IMR-90 (cell line): ENCODE results near the gene OR2J1. TPM values are rescaled to one million over a fixed set of nuclear protein-coding genes. Genes with fewer than 3 reads are reported as not detected.

Experiments
- ATAC-seq: fragments of 200-7000 bp; cut with Tn5 transposase; 2 replicates; pipeline ENCODE4 v1.9.1; 2020; ENCODE audit warnings: low read depth, mild to moderate bottlenecking, moderate library complexity
- BruUV-seq: library from RNA; stranded (reverse); fragments of 400-500 nt; replicated peaks from 2 replicates; lab custom pipeline; 2021; lab: Mats Ljungman, UMichigan
- CTCF ChIA-PET: fragments of 300-600 bp; formaldehyde crosslinking; extraction: SDS; loops from one replicate; lab custom pipeline; 2021; ENCODE audit warnings: antibody characterized with exemption; lab: Yijun Ruan, JAX
- POLR2A ChIA-PET: fragments of 300-600 bp; sonication (Branson Sonifier 250); formaldehyde crosslinking; loops from one replicate; lab custom pipeline; 2022; ENCODE audit warnings: antibody characterized with exemption; ENCODE audit not compliant: unreplicated experiment; lab: Charles Lee
- DNase-seq: peaks from one replicate; pipeline ENCODE4 v3.0.0; 2013
- H2AFZ ChIP-seq: replicated peaks from 2 replicates; pipeline ENCODE3; 2013; ENCODE audit warnings: low read length, mild to moderate bottlenecking; ENCODE audit not compliant: poor library complexity
- H2AK5ac ChIP-seq: 2 replicates; pipeline ENCODE4 v1.6.1; 2013; ENCODE audit warnings: low read depth, low read length, inconsistent platforms
- H2AK9ac ChIP-seq: replicated peaks from 2 replicates; pipeline ENCODE3; 2013; ENCODE audit warnings: mild to moderate bottlenecking, low read depth, low read length, moderate library complexity; ENCODE audit not compliant: poor library complexity
- H2BK120ac ChIP-seq: 2 replicates; pipeline ENCODE4 v1.6.1; 2013; ENCODE audit warnings: low read depth, low read length, inconsistent platforms
- H2BK15ac ChIP-seq: 3 replicates; pipeline ENCODE4 v1.6.1; 2013; ENCODE audit warnings: low read depth, low read length, inconsistent platforms
- H2BK20ac ChIP-seq: 2 replicates; pipeline ENCODE4 v1.6.1; 2013; ENCODE audit warnings: low read depth, mild to moderate bottlenecking, inconsistent platforms, low read length, moderate library complexity
- H2BK5ac ChIP-seq: 2 replicates; pipeline ENCODE4 v1.6.1; 2013; ENCODE audit warnings: mild to moderate bottlenecking, low read depth, low read length, inconsistent platforms; ENCODE audit not compliant: poor library complexity, severe bottlenecking
- H3K14ac ChIP-seq: replicated peaks from 2 replicates; pipeline ENCODE4 v1.6.1; 2013; ENCODE audit warnings: low read depth, low read length, inconsistent platforms
- H3K18ac ChIP-seq: 2 replicates; pipeline ENCODE4 v1.6.1; 2013; ENCODE audit warnings: low read depth, low read length, control low read depth
- H3K23ac ChIP-seq: 2 replicates; pipeline ENCODE4 v1.6.1; 2013; ENCODE audit warnings: low read depth, low read length, inconsistent platforms
- H3K27ac ChIP-seq: 2 replicates; pipeline ENCODE4 v1.5.1; 2013; ENCODE audit warnings: mild to moderate bottlenecking, control low read depth, low read length; ENCODE audit not compliant: insufficient read depth
- H3K27me3 ChIP-seq: 2 replicates; pipeline ENCODE4 v1.6.1; 2013; ENCODE audit warnings: low read length; ENCODE audit not compliant: control insufficient read depth, insufficient read depth
- H3K36me3 ChIP-seq: 2 replicates; pipeline ENCODE4 v1.6.1; 2013; ENCODE audit warnings: low read length, mixed read lengths; ENCODE audit not compliant: control insufficient read depth, insufficient read depth
- H3K4ac ChIP-seq: 2 replicates; pipeline ENCODE4 v1.6.1; 2013; ENCODE audit warnings: low read depth, low read length, inconsistent platforms
- H3K4me1 ChIP-seq: 2 replicates; pipeline ENCODE4 v1.6.1; 2013; ENCODE audit warnings: low read length, mixed read lengths; ENCODE audit not compliant: control insufficient read depth, insufficient read depth
- H3K4me2 ChIP-seq: 2 replicates; pipeline ENCODE4 v1.6.1; 2013; ENCODE audit warnings: low read depth, mild to moderate bottlenecking, control low read depth, low read length, moderate library complexity
- H3K4me3 ChIP-seq: 2 replicates; pipeline ENCODE4 v1.5.1; 2013; ENCODE audit warnings: low read depth, mild to moderate bottlenecking, control low read depth, low read length, moderate library complexity; ENCODE audit not compliant: insufficient read depth
- H3K56ac ChIP-seq: 2 replicates; pipeline ENCODE4 v1.6.1; 2013; ENCODE audit warnings: low read length, inconsistent platforms; ENCODE audit not compliant: insufficient read depth; ENCODE audit errors: extremely low read depth
- H3K79me1 ChIP-seq, 2 experiments: 2 replicates each; pipeline ENCODE4 v1.6.1; 2013; ENCODE audit warnings: low read length in 2 of 2, inconsistent platforms in 1 of 2, low read depth in 1 of 2
- H3K9ac ChIP-seq: 2 replicates; pipeline ENCODE4 v1.6.1; 2013; ENCODE audit warnings: low read depth, low read length, control low read depth
- H3K9me1 ChIP-seq: 2 replicates; pipeline ENCODE4 v1.6.1; 2013; ENCODE audit warnings: low read length, inconsistent platforms; ENCODE audit not compliant: insufficient read depth
- H3K9me3 ChIP-seq: 2 replicates; pipeline ENCODE4 v1.6.1; 2013; ENCODE audit warnings: low read length; ENCODE audit not compliant: control insufficient read depth, insufficient read depth
- H4K20me1 ChIP-seq: 2 replicates; pipeline ENCODE4 v1.6.1; 2013; ENCODE audit warnings: low read length, inconsistent platforms; ENCODE audit not compliant: insufficient read depth
- H4K5ac ChIP-seq: 2 replicates; pipeline ENCODE4 v1.6.1; 2013; ENCODE audit warnings: mild to moderate bottlenecking, low read depth, low read length, control low read depth
- H4K8ac ChIP-seq, 2 experiments: 2 replicates each; pipeline ENCODE4 v1.6.1; 2013; ENCODE audit warnings: low read depth in 2 of 2, low read length in 2 of 2, control low read depth in 1 of 2, inconsistent platforms in 1 of 2
- H4K91ac ChIP-seq: 2 replicates; pipeline ENCODE4 v1.6.1; 2013; ENCODE audit warnings: low read depth, low read length, inconsistent platforms; ENCODE audit not compliant: insufficient read depth
- CEBPB ChIP-seq: IDR thresholded peaks from 2 replicates; pipeline ENCODE4 v1.6.1; 2012; ENCODE audit warnings: low read depth, low read length, improper control_type of control experiment
- CTCF ChIP-seq: conservative IDR thresholded peaks from 2 replicates; pipeline ENCODE4 v1.5.1; 2012; ENCODE audit warnings: mild to moderate bottlenecking, low read depth, low read length, improper control_type of control experiment
- NFE2L2 ChIP-seq: fragments of 150-350 bp; IDR thresholded peaks from 2 replicates; pipeline ENCODE4 v1.6.1; 2016; ENCODE audit warnings: low read depth, mild to moderate bottlenecking, low read length
- POLR2A ChIP-seq: IDR thresholded peaks from 2 replicates; pipeline ENCODE4 v1.6.1; 2012; ENCODE audit warnings: mild to moderate bottlenecking, low read depth, low read length
- SMC3 ChIP-seq: fragments of 150-350 bp; IDR thresholded peaks from 2 replicates; pipeline ENCODE4 v1.6.1; 2016; ENCODE audit warnings: low read depth, mild to moderate bottlenecking, antibody characterized with exemption, low read length, moderate library complexity
- WGBS, 2 experiments: methylation state at CpG; one replicate each; pipeline versions ENCODE4 v1.1.5 to v1.1.7; 2013; ENCODE audit warnings: missing lambda C conversion rate in 2 of 2; ENCODE audit not compliant: insufficient read length in 1 of 2; ENCODE audit errors: extremely low coverage in 2 of 2; 5-methylcytosine and 5-hydroxymethylcytosine counted together
- dilution Hi-C: fragments of 300-500 bp; cut with HindIII; formaldehyde crosslinking; loops from one replicate; pipeline ENCODE4 v1.14.3; 2018; ENCODE audit warnings: low sequenced_read_pairs; ENCODE audit not compliant: unreplicated experiment
- in situ Hi-C: fragments of 300-500 bp; cut with MboI; formaldehyde crosslinking; loops from 3 replicates; pipeline ENCODE4 v1.14.3; 2019; ENCODE audit warnings: low sequenced_read_pairs, inconsistent platforms, mixed read lengths
- intact Hi-C: fragments of 100-400 bp; cut with micrococcal nuclease; formaldehyde crosslinking; loops from 2 replicates; pipeline ENCODE4 v1.10.0; 2022
- polyA plus RNA-seq, 3 experiments: library from polyadenylated mRNA; depleted of rRNA; stranded (reverse); fragments of >200 nt; gene quantifications; 2 replicates each; pipeline ENCODE4 v1.2.3, GENCODE V29; 2012; ENCODE audit warnings: low replicate concordance in 1 of 3
- total RNA-seq: library from RNA; depleted of rRNA; stranded (reverse); fragments of >200 nt; gene quantifications from 2 replicates; pipeline ENCODE4 v1.2.3, GENCODE V29; 2012

Gene OR2J1
- total and polyA plus RNA-seq, 2 of the 4 experiments (the other 2 are of a cell fraction): not detected

- no peaks in the 10 kb centered on the region for H3K9me3 ChIP-seq
- H2AK5ac ChIP-seq: no peak overlapping the region
- no peak overlapping the region for H4K91ac ChIP-seq
- no peak overlapping the region for H3K56ac ChIP-seq
- H3K4me1 ChIP-seq: no peaks in the 10 kb centered on the region
- H2BK5ac ChIP-seq: no peak overlapping the region
- H4K8ac ChIP-seq: no peak overlapping the region
- ChIA-PET CTCF (no interaction called here), POLR2A (no interaction called here)
- WGBS, 2 experiments: no CpG with 5 or more reads among the region's 4 CpGs
- no peaks in the 10 kb centered on the region for H3K36me3 ChIP-seq
- no peaks in the 10 kb centered on the region for H3K9me1 ChIP-seq
- dilution Hi-C loops (no loop called here), intact Hi-C loops (no loop called here), in situ Hi-C loops (no loop called here)
- no peak overlapping the region for H3K4me3 ChIP-seq
- H2AFZ ChIP-seq: no peak overlapping the region
- H2AK9ac ChIP-seq: no peak overlapping the region
- H3K27me3 ChIP-seq: no peaks in the 10 kb centered on the region
- no peak overlapping the region for H3K9ac ChIP-seq
- H3K18ac ChIP-seq: no peak overlapping the region
- no peak overlapping the region for H2BK20ac ChIP-seq
- DNase-seq (no peak), ATAC-seq (no peak)
- H4K20me1 ChIP-seq: no peaks in the 10 kb centered on the region
- H3K79me1 ChIP-seq: no peaks in the 10 kb centered on the region
- H2BK15ac ChIP-seq: no peak overlapping the region
- BruUV-seq: no TSS peak
- TF ChIP-seq CEBPB: 0 out of 2 replicates have a peak, but pooled peaks have one; percentile 12
- TF ChIP-seq CTCF: no peak
- TF ChIP-seq POLR2A: no peak
- TF ChIP-seq NFE2L2: no peak
- TF ChIP-seq SMC3: no peak
- H3K14ac ChIP-seq: no peak overlapping the region
- H3K23ac ChIP-seq: no peak overlapping the region
- H3K4me2 ChIP-seq: no peak overlapping the region
- no peak overlapping the region for H2BK120ac ChIP-seq
- no peak overlapping the region for H3K4ac ChIP-seq
- H4K5ac ChIP-seq: no peak overlapping the region
- H3K27ac ChIP-seq: no peak overlapping the region
Observed at GRCh38 chr6:29137724-29138123, 38.4 kb downstream of the OR2J1 start.
